Right lobe of liver (tissue), 6 donors: ENCODE measurements around the gene PKIB. TPM values are rescaled to one million over a fixed set of nuclear protein-coding genes. Genes with fewer than 3 reads are reported as not detected.

Experiments used
- ATAC-seq, 4 donors: fragments of 200-7000 bp; cut with Tn5 transposase; one replicate each; pipeline ENCODE4 v1.9.1; 2020; ENCODE audit warnings: mild to moderate bottlenecking in 4 of 4, moderate library complexity in 4 of 4
- DNase-seq, 3 donors: peaks; one replicate each; pipeline ENCODE4 v3.0.0-alpha.2; 2020
- H3K27ac ChIP-seq, 3 donors: fragments of 200-600 bp; one replicate each; pipeline ENCODE4 v1.8.0; 2022
- H3K27me3 ChIP-seq, 2 donors: fragments of 200-600 bp; one replicate each; pipeline ENCODE4 v1.8.0; 2022
- H3K36me3 ChIP-seq, 4 donors: fragments of 200-600 bp; sonication (generic) in 1 of 4; one replicate each; pipeline versions ENCODE4 v1.5.1 to v1.8.0; 2017 to 2022; ENCODE audit warnings: control low read depth in 1 of 4
- H3K4me1 ChIP-seq, 4 donors: fragments of 200-600 bp; sonication (generic) in 1 of 4; one replicate each; pipeline versions ENCODE4 v1.5.1 to v1.8.0; 2017 to 2022; ENCODE audit warnings: control low read depth in 1 of 4
- H3K4me3 ChIP-seq, 3 donors: fragments of 200-600 bp; one replicate each; pipeline ENCODE4 v1.8.0; 2022
- H3K9me3 ChIP-seq, 4 donors: fragments of 200-600 bp; sonication (generic) in 1 of 4; one replicate each; pipeline versions ENCODE4 v1.5.1 to v1.8.0; 2017 to 2022; ENCODE audit warnings: control low read depth in 1 of 4
- CTCF ChIP-seq, 4 donors: fragments of 200-600 bp in 3 of 4; fragments of 450-650 bp in 1 of 4; IDR thresholded peaks; one replicate each; pipeline versions ENCODE4 v1.5.1 to v1.8.0; 2016 to 2022; ENCODE audit warnings: antibody characterized with exemption in 4 of 4, mild to moderate bottlenecking in 2 of 4
- POLR2A ChIP-seq: fragments of 450-650 bp; IDR thresholded peaks from one replicate; pipeline ENCODE4 v1.6.1; 2017; ENCODE audit warnings: antibody characterized with exemption, mild to moderate bottlenecking
- WGBS: methylation state at CpG from one replicate; pipeline ENCODE4 v1.1.6; 2018; ENCODE audit warnings: low coverage, low lambda C conversion rate; ENCODE audit not compliant: insufficient coverage; ENCODE audit errors: missing lambda C conversion rate; 5-methylcytosine and 5-hydroxymethylcytosine counted together
- intact Hi-C, 2 donors: fragments of 100-400 bp; cut with DNase I; formaldehyde crosslinking; loops; one replicate each; pipeline versions ENCODE4 v1.11.2 to v1.14.1; 2022
- total RNA-seq, 6 experiments: library from RNA; depleted of rRNA in 2 of 6; stranded (reverse); fragments of >200 nt in 2 of 6; fragmentation: NEBNext Ultra II Directional in 3 of 6; extraction: Animal tissue kit (Norgen Biotek cat#: 25700) in 3 of 6; gene quantifications; one replicate each; pipeline versions ENCODE4 v1.1.0 to v1.2.4, GENCODE V29; 2016 to 2023
- donor health status: DM: no; HTN: yes; CAD: no.
- donor health status: DM: no; HTN: no; CAD: no.
- donor health status: DM: no; HTN: no; CAD: no.
- donor health status: DM: no; HTN: yes; CAD: no.
- donor health status: DM: no; HTN: yes; CAD: no.

Gene PKIB
- total RNA-seq, 6 experiments from 2014 or later: 2.4 to 12.1 (median 4.1) TPM

GRCh38 chr6:122696853-122697252 lies 86.6 kb downstream of the PKIB start:
- H3K27me3 ChIP-seq: no peaks in the 10 kb centered on the region
- DNase-seq (no peak), ATAC-seq (peak in 1 of 4 donors; percentile 53)
- intact Hi-C loops: no loop called here
- TF ChIP-seq CTCF (IDR thresholded peaks at IDR 0.05) (no peak), POLR2A (no peak)
- H3K9me3 ChIP-seq: no peaks in the 10 kb centered on the region
- H3K4me1 ChIP-seq: no peaks in the 10 kb centered on the region
- H3K4me3 ChIP-seq: no peak overlapping the region
- H3K27ac ChIP-seq: no peak overlapping the region
- no peaks in the 10 kb centered on the region for H3K36me3 ChIP-seq

GRCh38 chr6:122697458-122697857 lies 87.3 kb downstream of the PKIB start:
- intact Hi-C loops: no loop called here
- no peaks in the 10 kb centered on the region for H3K9me3 ChIP-seq
- 36% methylated on average over 1 of the region's 1 CpG for WGBS
- no peaks in the 10 kb centered on the region for H3K36me3 ChIP-seq
- no peak overlapping the region for H3K27ac ChIP-seq
- H3K4me3 ChIP-seq: no peak overlapping the region
- H3K27me3 ChIP-seq: no peaks in the 10 kb centered on the region
- ATAC-seq (no peak), DNase-seq (no peak)
- H3K4me1 ChIP-seq: no peaks in the 10 kb centered on the region
- TF ChIP-seq CTCF (IDR thresholded peaks at IDR 0.05) (no peak), POLR2A (no peak)

DNA sequence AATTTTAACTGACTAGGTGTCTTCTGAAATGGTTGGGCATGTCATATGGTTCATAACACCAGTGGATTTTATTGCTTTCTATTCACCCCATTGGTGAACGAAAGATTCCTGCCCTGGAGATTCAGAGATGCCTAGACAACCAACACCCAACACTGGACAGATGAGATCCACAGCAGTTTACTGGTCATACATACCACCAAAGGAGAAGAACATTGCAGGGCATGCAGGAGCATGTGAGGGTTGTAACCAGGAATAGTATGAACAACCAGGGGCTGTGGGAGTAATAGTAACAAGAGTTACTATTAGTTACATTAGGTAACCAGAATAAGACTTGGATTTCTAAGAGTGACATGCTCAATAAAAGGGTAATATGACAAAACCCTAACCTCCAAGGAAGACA lies 91.5 kb downstream of the PKIB start:
- H3K4me3 ChIP-seq: no peak overlapping the region
- no peaks in the 10 kb centered on the region for H3K36me3 ChIP-seq
- H3K4me1 ChIP-seq: no peaks in the 10 kb centered on the region
- intact Hi-C loops: no loop called here
- TF ChIP-seq CTCF (IDR thresholded peaks at IDR 0.05) (no peak), POLR2A (no peak)
- H3K27ac ChIP-seq: no peak overlapping the region
- H3K27me3 ChIP-seq: no peaks in the 10 kb centered on the region
- DNase-seq: no peak
- WGBS: 91% methylated on average over 1 of the region's 1 CpG
- ATAC-seq: no peak
- H3K9me3 ChIP-seq: no peaks in the 10 kb centered on the region

GRCh38 chr6:122702841-122703240 lies 92.6 kb downstream of the PKIB start:
- DNase-seq: no peak
- no peak for TF ChIP-seq CTCF (IDR thresholded peaks at IDR 0.05)
- no peak for TF ChIP-seq POLR2A
- WGBS: 62% methylated on average over 3 of the region's 3 CpGs
- ATAC-seq: no peak
- Histone ChIP-seq H3K4me1 (no peaks in the 10 kb centered on the region), H3K27ac (no peak overlapping the region), H3K4me3 (no peak overlapping the region), H3K9me3 (no peaks in the 10 kb centered on the region), H3K36me3 (no peaks in the 10 kb centered on the region), H3K27me3 (no peaks in the 10 kb centered on the region)
- intact Hi-C loops: no loop called here

DNA sequence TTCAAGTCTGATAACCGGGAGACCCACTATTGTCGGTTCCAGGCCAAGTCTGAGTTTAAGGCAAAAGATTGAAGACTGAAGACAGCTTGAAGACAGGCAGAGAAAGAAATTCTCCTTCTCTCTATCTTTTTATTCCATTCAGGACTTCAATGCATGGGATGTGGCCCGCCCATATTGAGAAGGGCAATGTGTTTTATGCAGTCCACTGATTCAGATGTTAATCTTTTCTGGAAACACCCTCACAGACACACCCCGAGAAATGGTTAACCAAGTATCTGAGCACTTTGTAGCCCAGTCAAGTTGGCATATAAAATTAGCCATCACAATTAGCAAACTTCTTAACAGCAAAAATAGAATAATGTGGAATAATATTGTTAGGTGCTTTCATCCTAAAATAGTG lies 93.9 kb downstream of the PKIB start:
- TF ChIP-seq CTCF (IDR thresholded peaks at IDR 0.05): no peak
- TF ChIP-seq POLR2A: no peak
- Histone ChIP-seq H3K36me3 (no peaks in the 10 kb centered on the region), H3K9me3 (no peaks in the 10 kb centered on the region), H3K27ac (no peak overlapping the region), H3K4me1 (no peaks in the 10 kb centered on the region), H3K27me3 (no peaks in the 10 kb centered on the region), H3K4me3 (no peak overlapping the region)
- 83% methylated on average over 4 of the region's 4 CpGs for WGBS
- intact Hi-C loops: no loop called here
- DNase-seq (no peak), ATAC-seq (no peak)
